HG02943 (cell line): Measurements from ENCODE around the gene VWA7.
"Not testable (repeated sequence)": the region's sequence is repeated elsewhere in the genome, so short reads cannot be mapped to it uniquely, and the experiment has no call there.

Experiments
- ATAC-seq: cut with Tn5 transposase; IDR thresholded peaks from one replicate; pipeline ENCODE4 v1.9.1; 2021; ENCODE audit warnings: mild to moderate bottlenecking, low read depth, moderate library complexity; ENCODE audit not compliant: unreplicated experiment

Gene VWA7, protein sequence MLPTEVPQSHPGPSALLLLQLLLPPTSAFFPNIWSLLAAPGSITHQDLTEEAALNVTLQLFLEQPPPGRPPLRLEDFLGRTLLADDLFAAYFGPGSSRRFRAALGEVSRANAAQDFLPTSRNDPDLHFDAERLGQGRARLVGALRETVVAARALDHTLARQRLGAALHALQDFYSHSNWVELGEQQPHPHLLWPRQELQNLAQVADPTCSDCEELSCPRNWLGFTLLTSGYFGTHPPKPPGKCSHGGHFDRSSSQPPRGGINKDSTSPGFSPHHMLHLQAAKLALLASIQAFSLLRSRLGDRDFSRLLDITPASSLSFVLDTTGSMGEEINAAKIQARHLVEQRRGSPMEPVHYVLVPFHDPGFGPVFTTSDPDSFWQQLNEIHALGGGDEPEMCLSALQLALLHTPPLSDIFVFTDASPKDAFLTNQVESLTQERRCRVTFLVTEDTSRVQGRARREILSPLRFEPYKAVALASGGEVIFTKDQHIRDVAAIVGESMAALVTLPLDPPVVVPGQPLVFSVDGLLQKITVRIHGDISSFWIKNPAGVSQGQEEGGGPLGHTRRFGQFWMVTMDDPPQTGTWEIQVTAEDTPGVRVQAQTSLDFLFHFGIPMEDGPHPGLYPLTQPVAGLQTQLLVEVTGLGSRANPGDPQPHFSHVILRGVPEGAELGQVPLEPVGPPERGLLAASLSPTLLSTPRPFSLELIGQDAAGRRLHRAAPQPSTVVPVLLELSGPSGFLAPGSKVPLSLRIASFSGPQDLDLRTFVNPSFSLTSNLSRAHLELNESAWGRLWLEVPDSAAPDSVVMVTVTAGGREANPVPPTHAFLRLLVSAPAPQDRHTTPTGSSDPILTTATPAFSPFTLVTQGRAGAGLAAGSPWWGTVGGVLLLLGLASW

GRCh38 chr6:31776989-31777666 is at the start of gene VWA7:
Gene VWA7 (minus strand): TSS chr6:31777328. CDS start chr6:31776779, 549 bp downstream.
- ATAC-seq, result no peak

GRCh38 chr6:31826793-31827285 is 49.7 kb upstream of the VWA7 start:
- ATAC-seq, result peak; percentile 8

- ATAC-seq, result no peak
These were observed 48.4 kb upstream of the VWA7 start for GRCh38 chr6:31825553-31825952.

- ATAC-seq, result not testable (repeated sequence)
These were observed 46.6 kb upstream of the VWA7 start for GRCh38 chr6:31823592-31824196.

GRCh38 chr6:31822036-31822821 is 45.1 kb upstream of the VWA7 start:
- ATAC-seq, result no peak

- ATAC-seq, result no peak
These were observed 44.3 kb upstream of the VWA7 start for GRCh38 chr6:31821301-31822035.

- not testable (repeated sequence) for ATAC-seq
These were observed 43.3 kb upstream of the VWA7 start for GRCh38 chr6:31820399-31820798.

GRCh38 chr6:31819871-31820299 is 42.8 kb upstream of the VWA7 start:
- no peak for ATAC-seq

GRCh38 chr6:31817929-31818511 is 40.9 kb upstream of the VWA7 start:
- not testable (repeated sequence) for ATAC-seq

- ATAC-seq, result not testable (repeated sequence)
These were observed 40.2 kb upstream of the VWA7 start for GRCh38 chr6:31817133-31817928.

- ATAC-seq, result no peak
These were observed 38.1 kb upstream of the VWA7 start, which contains the start of the genes HSPA1A and HSPA1L for GRCh38 chr6:31815025-31815838. Gene HSPA1A (plus strand): TSS chr6:31815543. CDS start chr6:31815757, 214 bp downstream. Gene HSPA1L (minus strand): TSS chr6:31815283. CDS start chr6:31811972, 3,311 bp downstream.

DNA sequence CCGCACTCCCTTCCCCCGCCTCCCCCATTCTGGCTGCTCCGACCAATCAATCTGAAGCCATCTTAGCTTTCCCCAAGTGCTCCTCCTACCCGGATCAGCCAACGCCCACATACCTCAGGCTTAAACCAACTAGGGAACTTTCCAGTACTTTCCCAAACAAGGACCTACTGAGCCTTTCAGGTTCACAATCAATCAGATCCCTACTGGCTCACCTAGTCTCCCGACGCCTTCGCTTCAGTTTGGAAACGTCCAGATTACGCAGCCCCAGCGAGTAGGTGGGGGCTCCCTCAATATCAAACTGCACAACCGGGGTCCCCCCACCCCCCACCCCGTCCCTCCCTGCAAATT is 37.5 kb upstream of the VWA7 start:
- ATAC-seq, result no peak

- no peak for ATAC-seq
These were observed 36.3 kb upstream of the VWA7 start for GRCh38 chr6:31813465-31813849.

- ATAC-seq, result no peak
These were observed 34.5 kb upstream of the VWA7 start for GRCh38 chr6:31811645-31812044.

- ATAC-seq, result not testable (repeated sequence)
These were observed 31.5 kb upstream of the VWA7 start for GRCh38 chr6:31808599-31808998.

DNA sequence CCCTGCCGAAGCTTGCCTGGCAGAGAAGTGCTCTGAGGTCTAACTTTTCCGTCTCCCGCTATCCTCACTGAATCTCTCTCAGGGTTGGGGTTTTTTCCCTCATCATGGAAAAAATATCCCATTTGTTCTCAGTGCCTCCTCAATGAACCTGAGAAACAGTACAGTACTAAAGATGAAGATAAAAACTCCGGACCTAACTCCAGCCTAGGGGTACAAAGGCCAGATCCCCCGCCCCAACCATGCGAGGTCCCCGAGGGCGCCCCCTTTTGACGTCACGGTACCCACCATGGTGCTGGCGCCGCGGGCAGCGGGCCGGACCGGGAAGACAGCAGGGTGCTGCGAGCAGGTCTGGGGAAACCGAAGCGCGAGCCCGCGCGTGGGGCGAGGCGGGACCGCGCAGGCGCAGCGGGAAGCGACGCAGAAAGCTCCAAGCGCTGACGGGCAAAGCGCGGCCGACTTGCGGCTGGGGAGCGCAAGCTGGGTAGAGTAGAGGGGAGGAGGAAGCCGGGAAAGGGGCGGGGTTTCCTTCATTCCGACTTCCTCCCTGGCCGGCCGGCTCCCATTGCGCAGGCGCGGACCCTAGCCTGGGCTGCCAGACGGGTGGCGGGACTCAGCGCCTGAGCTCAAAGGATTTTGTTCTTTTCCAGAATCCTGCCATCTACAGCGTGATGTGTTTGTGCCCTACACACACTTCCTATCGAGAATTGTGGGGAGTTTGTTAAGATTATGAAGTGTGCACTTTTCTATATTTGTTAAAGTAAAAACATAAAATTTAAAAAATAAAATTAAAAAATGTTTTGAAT is 29.5 kb upstream of the VWA7 start, which contains the start of gene LSM2:
LSM2 (minus strand) TSS at position 497 of the 803 bp plus-strand sequence; CDS start at position 288, 209 bp downstream.
- ATAC-seq, result peak; percentile 88
